HK-2 (cell line): ENCODE results near the gene BAIAP2.
A peak's percentile ranks its signal among the peaks of the same experiment; 100 is the strongest.
"Not testable (repeated sequence)": the region's sequence is repeated elsewhere in the genome, so short reads cannot be mapped to it uniquely, and the experiment has no call there.

Source experiments
- DNase-seq: peaks from one replicate; pipeline ENCODE4 v3.0.0-alpha.2; 2018; ENCODE audit not compliant: unreplicated experiment

BAIAP2 gene

DNA sequence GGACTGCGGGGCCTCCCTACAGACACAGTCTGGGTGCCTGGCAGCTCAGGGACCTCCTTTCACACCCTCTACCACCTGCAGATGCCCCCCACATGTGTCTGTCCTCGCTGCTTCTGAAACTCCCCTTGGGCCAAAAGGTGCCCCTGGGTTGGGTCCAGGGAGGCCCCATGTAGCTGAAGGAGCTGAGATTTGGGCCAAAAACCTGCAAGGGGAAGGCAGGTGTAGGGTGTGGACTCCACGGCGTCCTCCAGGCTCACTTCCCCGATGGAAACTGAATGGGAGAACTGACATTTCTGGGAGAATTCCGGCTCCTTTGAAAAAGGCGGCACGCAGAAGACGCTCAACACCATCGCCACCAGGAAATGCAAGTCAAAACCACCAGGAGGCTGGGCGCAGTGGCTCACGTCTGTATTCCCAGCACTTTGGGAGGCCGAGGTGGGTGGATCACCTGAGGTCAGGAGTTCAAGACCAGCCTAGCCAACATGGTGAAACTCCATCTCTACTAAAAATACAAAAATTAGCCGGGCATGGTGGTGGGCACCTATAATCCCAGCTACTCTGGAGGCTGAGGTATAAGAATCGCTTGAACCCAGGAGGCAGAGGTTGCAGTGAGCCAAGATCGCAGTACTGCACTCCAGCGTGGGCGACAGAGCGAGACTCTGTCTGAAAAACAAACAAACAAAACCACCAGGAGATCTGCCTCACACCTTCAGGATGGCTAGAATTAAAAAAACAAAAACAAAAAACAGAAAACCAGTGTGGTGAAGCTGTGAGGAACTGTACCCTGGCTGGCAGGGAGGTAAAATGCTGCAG lies 13.2 kb upstream of the BAIAP2 start:
- no peak for DNase-seq

DNA sequence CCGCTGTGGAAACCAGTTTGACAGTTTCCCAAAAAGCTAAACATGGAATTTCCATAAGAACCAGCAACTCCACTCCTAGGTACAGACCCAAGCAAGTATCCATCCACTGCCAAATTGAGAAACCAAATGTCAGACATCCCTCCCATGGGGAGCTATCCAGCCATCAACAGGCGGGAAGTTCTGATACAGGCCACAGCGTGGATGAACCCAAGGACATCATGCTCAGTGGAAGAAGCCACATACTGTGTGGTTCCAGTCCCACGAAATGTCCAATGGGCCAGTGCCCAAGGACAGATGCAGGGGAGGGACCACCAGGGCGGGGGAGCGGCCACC lies 12.6 kb upstream of the BAIAP2 start:
- no peak for DNase-seq

DNA sequence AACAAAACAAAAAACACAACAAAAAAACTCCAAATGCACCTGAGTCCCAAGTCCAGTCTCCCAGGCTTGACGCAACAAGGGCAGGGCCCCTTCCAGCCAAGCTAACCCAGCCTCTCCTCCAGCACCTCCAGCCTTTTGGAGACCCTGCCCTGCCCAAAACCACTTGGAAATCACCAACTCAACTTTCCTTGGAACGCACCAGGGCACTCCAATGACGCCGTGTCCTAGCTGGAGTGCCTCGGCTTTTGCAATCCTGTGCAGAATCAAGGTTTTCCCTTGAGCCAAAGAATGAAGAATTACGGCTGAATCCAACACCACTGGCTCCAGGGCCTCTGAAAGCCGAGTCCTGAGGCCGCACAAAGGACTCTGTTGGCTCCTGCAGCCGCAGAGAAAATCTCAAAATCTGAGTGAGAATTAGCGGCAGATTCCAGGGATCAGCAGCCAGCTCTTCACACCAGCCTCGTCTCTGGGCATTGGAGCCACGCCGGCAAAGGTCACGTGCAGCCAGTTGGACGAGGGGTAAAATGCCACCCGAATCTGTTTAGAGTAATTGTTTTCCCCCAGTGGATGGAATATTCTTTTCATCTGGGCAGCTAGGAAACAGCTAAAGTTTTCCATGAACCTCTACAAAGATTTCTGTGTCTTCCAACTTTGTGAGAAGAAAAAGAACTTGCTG lies 9.7 kb upstream of the BAIAP2 start:
- DNase-seq: no peak

DNA sequence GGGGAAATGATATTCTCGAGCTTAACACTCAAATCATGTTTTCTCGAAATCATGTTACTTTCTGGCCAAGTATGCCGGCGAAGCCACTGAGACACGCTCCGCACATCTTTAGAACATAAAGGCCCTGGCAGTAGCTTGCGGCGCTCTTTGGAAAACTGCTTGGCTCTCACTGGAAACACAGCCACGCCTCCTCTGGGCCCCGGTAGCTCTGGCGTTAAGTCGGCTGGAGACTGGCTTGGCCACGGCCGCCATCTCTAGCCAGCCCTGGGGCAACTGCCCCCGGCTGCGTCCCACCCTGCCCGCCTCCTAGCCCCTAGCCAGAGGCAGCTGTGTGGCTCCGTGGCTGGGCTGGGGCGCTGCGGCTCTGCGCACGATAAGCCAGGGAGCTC lies 9.2 kb upstream of the BAIAP2 start:
- no peak for DNase-seq

DNA sequence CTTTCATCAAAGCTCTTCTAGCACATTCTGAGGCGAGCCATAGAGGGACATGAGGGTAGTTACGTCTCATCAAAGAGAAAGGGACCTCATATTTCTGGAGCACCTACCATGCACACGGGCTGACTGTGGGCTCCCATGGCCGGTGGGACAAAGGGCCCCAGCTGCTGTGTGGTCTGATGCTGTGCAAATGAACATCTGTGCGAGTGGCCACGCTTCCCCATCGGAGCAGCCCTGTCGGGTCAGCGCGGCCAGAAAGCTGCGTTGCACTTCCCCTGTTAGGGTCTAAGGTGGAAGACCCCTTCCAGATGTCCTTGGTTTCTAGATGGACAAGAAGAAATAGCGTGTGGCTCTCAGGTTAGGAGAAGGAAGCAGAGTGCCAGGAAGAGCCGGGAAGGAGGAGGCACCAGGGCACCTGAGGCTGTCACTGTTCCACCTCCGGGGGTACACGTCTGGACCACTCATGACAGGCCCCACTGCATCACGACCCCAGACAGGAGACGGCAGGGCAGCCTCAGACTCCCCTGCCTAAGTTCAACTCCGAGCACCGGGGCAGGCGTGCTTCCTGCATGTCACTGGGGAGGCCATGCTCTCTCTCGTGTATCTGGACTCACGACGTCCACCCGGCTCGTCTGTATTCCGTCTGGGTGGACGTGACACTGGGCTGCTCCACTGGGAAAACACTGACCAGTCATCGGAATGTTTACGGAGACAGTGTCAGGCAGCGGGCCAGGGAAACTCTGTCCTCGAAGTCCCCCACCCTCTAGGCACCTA lies 8.5 kb upstream of the BAIAP2 start:
- no peak for DNase-seq

DNA sequence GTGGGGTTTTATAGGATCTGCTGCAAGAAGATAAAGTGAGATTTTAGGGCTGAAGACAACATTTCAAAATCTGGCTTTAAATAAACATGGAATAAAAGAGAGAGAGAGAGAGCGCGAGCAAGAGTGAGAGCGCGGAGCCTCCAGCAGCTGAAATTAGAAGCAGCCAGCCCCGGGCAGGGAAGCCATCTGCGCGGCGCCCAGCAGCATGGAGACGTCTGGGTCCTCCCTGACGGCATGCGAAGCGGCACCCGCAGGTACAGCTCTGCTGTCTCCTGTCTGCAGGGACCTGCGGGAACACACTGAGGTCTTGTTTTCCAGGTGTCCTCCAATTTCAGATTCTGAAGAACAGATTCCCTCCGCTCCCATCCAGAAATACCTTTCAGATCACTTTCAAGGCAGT lies 7.9 kb upstream of the BAIAP2 start:
- DNase-seq: no peak

DNA sequence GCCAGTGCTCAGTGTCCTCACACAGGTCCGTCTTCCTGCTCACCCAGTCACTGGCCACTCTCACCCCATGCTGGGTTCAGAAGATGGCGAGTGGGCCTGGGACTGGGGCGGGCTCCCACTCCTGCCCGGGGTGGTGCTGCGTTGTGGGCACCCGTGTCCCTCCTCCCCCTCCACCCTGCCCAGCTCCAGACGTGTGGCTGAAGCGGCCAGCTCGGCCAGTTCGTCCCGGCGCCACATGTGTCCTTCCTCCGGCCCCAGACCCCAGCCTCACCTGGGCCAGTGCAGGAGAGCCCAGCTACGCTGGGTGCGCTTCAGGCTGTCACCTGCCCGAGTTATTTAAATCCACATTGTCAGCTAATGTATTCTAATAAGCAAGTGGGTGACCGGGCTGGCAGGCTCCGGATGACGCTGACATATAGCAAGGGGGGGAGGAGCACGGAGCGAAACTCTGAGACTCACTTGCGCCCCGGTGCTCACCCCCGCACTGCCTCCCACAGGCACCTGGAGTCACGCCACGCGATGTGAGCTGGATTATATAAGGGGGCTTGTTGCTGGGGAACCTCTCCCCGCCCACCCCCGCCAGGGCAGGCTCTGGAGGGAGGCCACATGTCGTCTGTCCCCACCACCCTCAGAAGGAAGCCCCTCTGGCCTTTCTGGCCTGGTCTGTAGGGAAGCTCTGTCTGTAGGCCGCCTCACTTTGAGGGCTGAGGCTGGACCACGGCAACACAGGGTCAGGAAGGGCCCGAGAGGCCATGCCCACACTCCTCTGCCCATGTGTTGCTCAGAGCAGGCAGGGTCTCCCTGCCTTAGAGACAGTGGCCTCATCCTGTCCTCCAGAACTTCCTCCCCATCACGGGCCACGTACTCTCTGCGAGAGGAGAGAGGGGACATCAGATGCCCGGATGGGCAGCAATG lies 7.1 kb upstream of the BAIAP2 start:
- no peak for DNase-seq

DNA sequence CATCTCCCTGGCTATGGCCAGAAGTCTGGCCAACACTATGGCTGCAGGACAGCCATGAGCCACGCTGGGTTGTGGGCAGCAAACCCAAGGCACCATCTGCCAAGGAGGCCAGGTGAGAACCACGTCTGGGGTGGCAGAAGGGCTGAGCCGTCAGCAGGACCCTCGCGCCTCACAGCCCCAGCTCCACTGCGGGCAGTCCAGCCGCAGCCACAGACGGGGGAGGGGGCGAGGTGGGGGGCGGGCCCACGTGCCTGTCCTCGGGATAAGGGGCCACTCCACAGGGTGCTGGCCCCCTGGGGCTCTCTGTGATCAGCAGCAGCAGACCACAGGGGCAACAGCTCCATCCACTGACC lies 6.5 kb upstream of the BAIAP2 start:
- DNase-seq: no peak

DNA sequence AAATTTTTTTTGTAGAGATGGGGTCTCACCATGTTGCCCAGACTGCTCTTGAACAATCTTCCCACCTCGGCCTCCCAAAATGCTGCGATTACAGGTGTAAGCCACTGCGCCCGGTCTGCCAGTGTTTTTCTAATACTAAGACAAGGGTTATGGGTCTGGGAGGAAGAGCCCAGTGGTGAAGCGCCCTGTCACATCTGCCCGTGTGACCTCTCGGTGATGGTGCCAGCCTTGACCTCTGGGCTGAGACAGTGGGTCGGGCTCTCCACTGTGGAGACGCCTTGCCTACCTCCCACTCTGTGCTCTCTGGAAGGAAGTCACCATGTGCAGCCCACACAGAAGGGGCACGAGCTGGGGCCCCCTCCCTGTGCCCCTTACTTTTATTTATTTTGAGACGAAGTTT lies 5.1 kb upstream of the BAIAP2 start:
- no peak for DNase-seq

DNA sequence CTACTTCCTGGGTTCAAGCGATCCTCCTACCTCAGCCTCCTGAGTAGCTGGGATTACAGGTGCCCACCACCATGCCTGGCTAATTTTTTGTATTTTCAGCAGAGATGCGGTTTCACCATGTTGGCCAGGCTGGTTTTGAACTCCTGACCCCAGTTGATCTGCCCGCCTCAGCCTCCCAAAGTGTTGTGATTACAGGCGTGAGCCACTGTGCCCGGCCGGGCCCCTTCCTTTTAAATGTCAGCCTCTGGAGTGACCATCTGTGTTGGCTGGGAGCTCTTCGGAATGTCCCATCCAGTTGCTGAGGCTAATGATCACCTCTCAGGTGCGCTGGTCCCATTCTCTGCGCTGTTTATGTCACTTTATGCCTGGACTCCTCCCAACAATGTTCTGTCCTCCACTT lies 4.6 kb upstream of the BAIAP2 start:
- DNase-seq: not testable (repeated sequence)

DNA sequence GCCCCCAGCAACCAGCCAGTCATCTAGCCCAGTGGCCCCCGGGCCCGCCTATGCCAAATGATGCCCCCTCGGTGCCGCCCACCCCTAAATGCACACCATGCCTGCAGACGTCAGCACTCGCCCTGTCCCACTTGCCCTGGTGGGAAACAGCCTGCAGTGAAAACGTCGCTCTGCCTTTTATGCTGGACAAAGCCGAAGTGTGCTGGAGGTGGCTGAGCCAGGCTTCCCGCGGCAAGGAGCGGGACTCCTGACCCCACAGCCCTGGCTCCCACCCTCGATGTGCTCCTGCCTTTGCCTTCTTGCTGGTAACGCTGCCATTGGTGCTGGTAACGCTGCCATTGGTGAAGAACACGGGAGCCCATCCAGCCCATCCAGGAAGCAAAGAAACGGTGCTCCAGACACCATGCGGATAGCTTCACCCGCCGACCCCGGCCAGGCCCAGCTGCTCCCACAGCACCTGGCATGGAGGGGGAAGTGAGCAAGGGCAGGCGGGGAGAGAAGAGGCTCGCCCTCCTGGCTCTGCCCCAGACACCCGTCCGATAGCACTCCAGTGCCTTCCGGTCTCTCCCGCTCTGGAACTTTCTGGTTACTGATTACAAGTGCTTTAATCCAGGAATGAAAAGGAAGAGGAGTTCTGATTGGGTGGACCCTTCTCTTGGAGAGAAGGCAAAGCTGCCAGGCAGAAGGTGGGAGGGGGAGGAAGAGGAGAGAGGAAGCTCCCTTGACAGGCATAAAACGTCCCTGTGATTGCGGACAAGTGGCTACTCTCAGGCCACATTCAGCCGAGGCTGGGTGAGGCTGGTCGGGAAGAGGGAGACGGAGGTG lies 4.0 kb upstream of the BAIAP2 start:
- peak; percentile 74 for DNase-seq

DNA sequence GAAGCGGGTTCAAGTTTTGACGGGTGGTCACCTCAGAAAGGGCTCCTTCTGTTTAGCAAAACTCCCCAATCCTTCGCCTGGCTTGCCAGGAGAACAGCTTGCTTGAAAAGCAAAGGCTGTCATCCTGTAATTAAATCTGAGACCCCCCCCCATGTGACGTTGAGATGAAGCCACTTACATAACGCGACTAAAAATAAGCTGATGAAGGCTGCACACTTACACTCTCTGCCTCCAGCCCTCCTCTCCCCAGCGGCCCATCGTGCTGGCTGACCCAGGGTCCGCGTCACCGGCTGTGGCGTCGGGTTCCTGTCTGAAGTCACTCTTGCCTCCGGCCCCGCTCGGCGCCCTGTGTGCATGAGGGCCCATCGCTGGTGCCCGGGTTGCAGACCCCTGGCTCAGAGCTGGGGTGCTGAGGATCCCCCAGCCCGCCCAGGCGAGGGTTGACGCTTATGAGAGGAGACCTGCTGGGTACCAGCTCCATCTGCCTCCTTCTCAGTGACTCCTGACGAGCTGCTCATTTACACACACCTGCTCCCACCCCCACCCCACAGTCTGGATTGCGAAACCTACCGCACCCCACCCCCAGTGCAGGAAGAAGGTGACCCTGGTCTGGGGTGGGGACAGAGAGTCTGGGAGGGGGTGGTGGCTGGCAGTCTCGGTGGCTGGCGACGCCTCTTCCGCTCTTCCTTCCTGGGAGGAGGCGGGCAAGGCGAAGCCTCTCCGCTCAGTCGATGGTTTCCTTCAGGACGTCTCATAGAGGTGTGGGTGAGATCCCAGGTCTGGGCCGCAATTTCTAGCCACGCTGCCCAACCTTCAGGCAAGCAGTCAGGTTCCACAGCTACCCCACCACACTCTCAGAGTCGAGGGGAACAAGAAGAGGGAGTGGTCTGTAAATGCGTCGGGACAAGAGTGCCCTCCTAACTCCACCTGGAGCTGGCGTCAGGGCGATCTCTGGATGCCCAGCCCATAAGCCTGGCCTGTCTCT lies 3.1 kb upstream of the BAIAP2 start:
- DNase-seq: no peak

DNA sequence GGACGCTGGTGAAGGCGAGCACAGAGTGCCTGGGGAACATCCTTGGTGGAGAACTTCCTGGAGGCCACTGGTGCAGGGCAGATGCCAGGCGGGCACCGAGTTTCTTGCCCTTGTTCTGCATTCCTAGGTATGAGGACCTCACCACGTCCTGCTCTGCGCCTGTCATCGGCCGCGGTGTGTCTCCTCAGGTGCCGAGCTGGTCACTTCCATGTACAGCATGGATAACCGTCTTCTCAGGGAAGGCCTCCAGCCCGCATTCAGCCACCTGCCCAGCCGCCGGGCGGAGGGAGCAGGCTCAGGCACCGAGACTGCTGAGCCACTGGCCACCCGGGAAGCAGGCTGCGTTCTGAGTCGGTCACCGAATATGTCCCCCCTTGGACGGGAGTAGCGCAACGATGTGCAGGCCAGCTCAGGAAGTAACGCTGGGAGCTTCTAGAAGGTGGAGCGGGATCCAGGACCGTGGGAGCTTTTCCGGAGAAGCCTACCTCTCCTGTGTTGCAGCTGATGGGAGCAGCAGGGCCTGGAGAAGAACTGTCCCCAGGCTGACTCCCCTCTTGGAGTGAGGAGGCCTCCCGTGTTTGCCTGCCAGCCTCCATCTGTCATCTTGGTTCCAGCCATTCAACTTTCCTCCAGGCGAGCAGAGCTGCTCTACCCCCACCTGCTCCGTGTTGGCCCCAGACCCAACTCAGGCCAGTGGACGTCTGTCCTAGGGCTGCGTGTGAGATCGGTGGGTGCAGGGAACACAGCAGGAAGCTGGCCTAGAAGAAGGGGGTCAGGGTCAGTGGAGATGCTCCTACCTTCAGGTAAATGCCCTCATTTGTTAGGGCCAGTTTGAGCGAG lies 2.1 kb upstream of the BAIAP2 start:
- DNase-seq: no peak

DNA sequence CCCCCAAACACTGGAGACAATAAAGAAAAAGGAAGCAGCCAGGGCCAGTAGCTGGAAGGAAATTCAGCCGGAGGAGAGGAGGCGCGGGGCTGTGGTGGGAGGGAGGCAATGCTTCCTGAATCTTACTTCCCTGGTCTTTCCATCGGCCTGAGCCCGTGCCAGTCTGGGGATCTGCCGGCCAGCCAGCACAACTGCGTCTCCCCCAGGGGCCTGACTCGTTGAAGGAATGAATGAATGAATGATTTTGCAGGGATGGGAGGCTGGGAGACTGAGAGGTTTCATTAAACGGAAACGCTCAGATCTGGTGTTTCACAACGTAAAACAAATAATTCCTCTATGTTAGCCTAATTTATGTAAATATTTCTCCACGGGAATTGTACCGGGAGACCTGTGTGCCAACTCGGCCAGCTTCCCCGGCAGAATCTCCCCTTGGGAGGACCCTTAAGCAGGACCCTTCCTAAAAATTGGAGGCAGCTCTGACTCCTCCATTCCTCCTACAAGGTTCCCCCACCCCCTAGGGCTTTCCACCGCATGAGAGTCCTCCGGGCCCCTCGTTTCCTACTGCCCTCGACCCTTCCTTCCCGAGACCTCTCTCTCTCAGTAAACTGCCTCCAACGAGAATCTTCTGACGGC lies 1.3 kb upstream of the BAIAP2 start:
- DNase-seq: no peak

DNA sequence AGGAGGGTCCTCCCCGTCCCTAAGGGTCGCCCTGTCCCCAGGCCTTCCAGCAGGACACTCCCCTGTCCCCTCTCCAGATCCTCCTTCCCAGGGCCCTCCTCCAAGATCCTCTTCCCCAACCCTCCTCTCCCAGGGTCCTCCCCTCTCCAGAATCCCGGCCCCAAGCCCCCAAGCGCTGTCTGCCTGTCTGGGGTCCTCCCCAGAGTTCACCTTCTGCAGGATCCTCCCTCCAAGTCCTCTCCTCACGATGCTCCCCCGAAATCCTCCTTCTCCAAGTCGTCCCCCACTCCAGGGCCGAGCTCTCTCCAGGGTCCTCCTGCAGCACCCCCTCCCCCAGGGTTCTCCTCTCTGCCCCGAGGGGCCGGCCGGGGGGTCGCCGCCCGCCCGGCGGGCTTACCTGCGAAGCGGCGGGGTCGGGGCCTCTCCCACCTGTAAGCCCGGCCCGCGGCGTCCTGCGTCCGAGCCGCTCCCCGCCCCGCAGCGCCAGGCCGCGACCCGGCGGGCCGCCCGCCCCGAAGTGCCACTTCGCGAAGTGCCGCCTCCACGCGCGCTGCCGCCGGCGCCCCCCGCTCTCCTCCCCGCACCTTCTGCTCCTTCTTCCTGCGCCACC lies 678 bp upstream of the BAIAP2 start:
- DNase-seq: no peak

DNA sequence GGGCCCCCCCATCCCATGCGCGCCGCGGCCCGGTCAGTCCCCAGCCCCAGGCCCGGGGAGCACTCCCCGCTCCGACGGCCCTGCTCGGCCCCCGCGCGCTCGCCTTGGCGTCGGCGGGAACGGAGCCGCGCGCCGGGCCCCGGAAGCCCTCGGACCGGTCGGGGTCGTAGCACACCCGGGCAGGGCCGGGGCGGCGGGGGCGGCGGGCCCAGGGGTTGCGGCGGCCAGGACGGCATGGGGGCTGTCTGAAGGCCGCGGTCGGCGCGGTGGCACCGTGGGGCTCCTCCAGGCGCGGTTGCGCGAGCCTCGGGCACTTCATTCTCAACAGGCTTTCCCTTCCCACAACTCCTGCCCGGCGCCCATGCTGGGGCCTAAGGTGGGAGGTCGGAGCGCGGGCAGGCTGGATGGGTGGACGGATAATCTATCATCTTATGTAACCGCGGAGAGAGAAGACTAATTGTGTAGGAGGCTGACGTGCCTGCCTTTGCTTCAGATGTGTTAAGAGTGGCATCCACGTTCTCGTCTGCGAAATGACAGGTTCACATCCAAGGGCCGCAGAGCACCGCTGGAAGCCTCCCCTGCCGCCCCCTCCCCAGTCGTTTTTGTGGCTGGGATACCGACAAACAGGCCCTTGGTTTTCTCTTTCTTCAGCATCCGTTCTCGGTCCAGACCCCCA lies 708 bp downstream of the BAIAP2 start:
- DNase-seq: peak; percentile 43

DNA sequence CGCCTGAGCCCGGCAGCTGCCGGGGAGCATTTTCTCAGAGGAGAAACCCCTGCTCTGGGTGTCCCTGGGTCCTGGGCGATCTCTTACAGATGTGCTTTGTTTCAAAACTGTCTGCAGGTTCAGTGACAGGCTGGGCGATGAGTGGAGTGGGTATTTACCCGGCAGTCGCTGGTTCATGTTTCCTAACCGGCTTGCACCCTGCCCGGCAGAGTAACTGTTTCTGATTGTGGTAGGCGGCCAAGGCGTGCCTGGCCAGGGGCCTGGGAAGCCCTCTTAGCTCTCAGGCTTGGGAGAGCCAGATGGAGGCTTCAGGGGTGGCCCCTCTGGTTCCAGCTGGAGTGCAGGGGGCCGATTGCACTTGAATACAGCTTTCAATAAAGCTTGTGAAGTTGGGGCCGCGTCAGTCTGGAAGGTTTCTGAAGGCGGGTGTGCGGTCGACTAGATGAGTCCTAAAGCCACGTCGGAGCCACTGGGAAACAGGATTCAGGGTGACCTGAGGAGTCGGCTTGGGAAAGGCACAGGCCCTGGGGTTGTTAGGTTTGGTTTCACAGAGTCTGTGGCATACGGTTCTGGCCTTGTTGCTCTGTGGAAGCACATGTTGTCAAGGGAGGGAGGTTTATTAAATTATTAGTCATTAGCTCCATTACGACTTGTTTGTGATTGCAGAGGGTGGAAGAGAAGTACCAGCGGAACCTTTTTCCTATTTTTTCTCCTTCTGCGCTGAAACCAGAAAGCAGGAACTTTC lies 1.4 kb downstream of the BAIAP2 start:
- no peak for DNase-seq
